Stimulated activated CD8-positive, alpha-beta memory T cell treated with anti-CD3 and anti-CD28 coated beads, Interleukin-12 subunit alpha, Interleukin-12 subunit beta, amount 100 ng/mL, for 1 hour (primary cell): Measurements from ENCODE around the gene EME2.
A peak's percentile ranks its signal among the peaks of the same experiment; 100 is the strongest.
"Not testable (repeated sequence)": the region's sequence is repeated elsewhere in the genome, so short reads cannot be mapped to it uniquely, and the experiment has no call there.

Experiments
- DNase-seq: peaks from one replicate; pipeline ENCODE4 v3.0.0-alpha.2; 2020; ENCODE audit warnings: low read depth

Gene EME2

GRCh38 chr16:1791256-1791942, 18.8 kb downstream of the EME2 start:
- DNase-seq = no peak

GRCh38 chr16:1791943-1792812, 19.6 kb downstream of the EME2 start:
- DNase-seq = no peak

GRCh38 chr16:1792836-1793577, 20.4 kb downstream of the EME2 start:
- DNase-seq = no peak

- no peak for DNase-seq
These were observed 21.1 kb downstream of the EME2 start, which contains the start of gene IGFALS for GRCh38 chr16:1793578-1794220. Gene IGFALS (minus strand): TSS chr16:1793705. CDS start chr16:1793652, 53 bp downstream.

- no peak for DNase-seq
These were observed 21.7 kb downstream of the EME2 start for GRCh38 chr16:1794221-1794871.

GRCh38 chr16:1794908-1795666, 22.5 kb downstream of the EME2 start:
- no peak for DNase-seq

GRCh38 chr16:1799263-1799662, 26.7 kb downstream of the EME2 start:
- DNase-seq = not testable (repeated sequence)

- DNase-seq = no peak
These were observed 28.1 kb downstream of the EME2 start for GRCh38 chr16:1800701-1801100.

- DNase-seq = no peak
These were observed 35.0 kb downstream of the EME2 start for GRCh38 chr16:1807626-1808025.

GRCh38 chr16:1808691-1809090, 36.1 kb downstream of the EME2 start:
- no peak for DNase-seq

- DNase-seq = no peak
These were observed 36.7 kb downstream of the EME2 start for GRCh38 chr16:1809281-1809801.

GRCh38 chr16:1810106-1810505, 37.5 kb downstream of the EME2 start:
- no peak for DNase-seq

- no peak for DNase-seq
These were observed 37.9 kb downstream of the EME2 start for GRCh38 chr16:1810536-1810935.

GRCh38 chr16:1812732-1813163, 40.1 kb downstream of the EME2 start:
- DNase-seq = peak; percentile 22

GRCh38 chr16:1815461-1815860, 42.9 kb downstream of the EME2 start:
- DNase-seq = no peak

- DNase-seq = no peak
These were observed 44.0 kb downstream of the EME2 start for GRCh38 chr16:1816396-1817275.

GRCh38 chr16:1817276-1817589, 44.6 kb downstream of the EME2 start:
- no peak for DNase-seq

- DNase-seq = no peak
These were observed 45.1 kb downstream of the EME2 start for GRCh38 chr16:1817716-1818115.

GRCh38 chr16:1818204-1818872, 45.7 kb downstream of the EME2 start:
- DNase-seq = no peak
